HS-27A (cell line): ENCODE measurements around the gene RRAS2.
"Not testable (repeated sequence)": the region's sequence is repeated elsewhere in the genome, so short reads cannot be mapped to it uniquely, and the experiment has no call there.

ENCODE experiments used
- DNase-seq: peaks from one replicate; pipeline ENCODE4 v3.0.0-alpha.2; 2012; ENCODE audit warnings: low read depth, missing footprints

Gene RRAS2

GRCh38 chr11:14371249-14371648 is 12.3 kb upstream of the RRAS2 start:
- DNase-seq = no peak

GRCh38 chr11:14370496-14370895 is 11.5 kb upstream of the RRAS2 start:
- DNase-seq = no peak

GRCh38 chr11:14369598-14369997 is 10.6 kb upstream of the RRAS2 start:
- no peak for DNase-seq

GRCh38 chr11:14366936-14367335 is 8.0 kb upstream of the RRAS2 start:
- no peak for DNase-seq

- DNase-seq = no peak
These were observed 5.3 kb upstream of the RRAS2 start for GRCh38 chr11:14364322-14364721.

- DNase-seq = no peak
These were observed 3.6 kb upstream of the RRAS2 start for GRCh38 chr11:14362611-14363010.

GRCh38 chr11:14361951-14362350 is 3.0 kb upstream of the RRAS2 start:
- no peak for DNase-seq

GRCh38 chr11:14360976-14361375 is 2.0 kb upstream of the RRAS2 start:
- no peak for DNase-seq

GRCh38 chr11:14359501-14360031 is 583 bp upstream of the RRAS2 start:
- DNase-seq = no peak

- no peak for DNase-seq
These were observed 878 bp downstream of the RRAS2 start for GRCh38 chr11:14357881-14358728.

- no peak for DNase-seq
These were observed 2.6 kb downstream of the RRAS2 start for GRCh38 chr11:14356342-14356741.

- not testable (repeated sequence) for DNase-seq
These were observed 4.4 kb downstream of the RRAS2 start for GRCh38 chr11:14354604-14355003.

- no peak for DNase-seq
These were observed 8.2 kb downstream of the RRAS2 start for GRCh38 chr11:14350716-14351238.

GRCh38 chr11:14350215-14350614 is 8.8 kb downstream of the RRAS2 start:
- DNase-seq = no peak

- no peak for DNase-seq
These were observed 11.0 kb downstream of the RRAS2 start for GRCh38 chr11:14347991-14348390.

- no peak for DNase-seq
These were observed 11.5 kb downstream of the RRAS2 start for GRCh38 chr11:14347494-14347893.

GRCh38 chr11:14346303-14346955 is 12.6 kb downstream of the RRAS2 start:
- DNase-seq = no peak

- no peak for DNase-seq
These were observed 13.3 kb downstream of the RRAS2 start for GRCh38 chr11:14345668-14346067.

- DNase-seq = not testable (repeated sequence)
These were observed 14.0 kb downstream of the RRAS2 start for GRCh38 chr11:14345016-14345415.

- DNase-seq = no peak
These were observed 16.1 kb downstream of the RRAS2 start for GRCh38 chr11:14342906-14343305.

GRCh38 chr11:14341968-14342367 is 17.0 kb downstream of the RRAS2 start:
- no peak for DNase-seq

- DNase-seq = no peak
These were observed 18.3 kb downstream of the RRAS2 start for GRCh38 chr11:14340721-14341120.

GRCh38 chr11:14339356-14339755 is 19.6 kb downstream of the RRAS2 start:
- no peak for DNase-seq
